ENCODE measurements around the gene RNGTT.

DNA sequence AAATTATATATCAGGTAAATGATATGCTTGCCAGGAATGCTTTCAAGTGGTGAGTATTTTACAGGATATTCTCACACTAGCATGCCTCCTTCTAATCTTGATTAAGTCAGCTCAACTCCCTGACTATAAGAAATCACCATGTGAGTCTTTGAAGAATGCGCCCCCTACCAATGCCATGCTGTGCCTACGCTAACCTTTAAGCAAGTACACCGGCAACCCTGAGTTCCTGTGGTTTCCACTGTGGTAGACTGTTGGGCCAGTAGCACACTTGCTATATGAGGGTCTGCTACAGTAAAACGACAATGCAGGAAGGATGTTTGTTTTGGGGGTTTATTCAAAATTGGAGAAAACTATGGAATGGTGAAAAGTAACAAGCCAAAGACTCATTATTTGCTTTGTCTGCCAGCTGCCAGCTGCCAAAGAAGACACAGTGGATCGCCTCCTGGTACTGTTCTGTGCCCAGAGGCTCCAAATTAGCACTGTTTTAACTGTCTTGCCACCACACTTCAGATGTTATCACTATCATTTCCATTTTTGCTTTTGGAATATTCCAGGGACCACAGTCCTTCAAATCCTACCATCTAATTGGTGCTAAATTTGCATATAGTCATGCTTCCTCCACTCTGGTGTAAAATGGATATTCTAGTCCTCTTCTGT, 333.5 kb downstream of the RNGTT start:
- TF ChIP-seq EZH2 (IDR thresholded peaks at IDR 0.05; ENCODE audit: insufficient read depth, poor library complexity, severe bottlenecking) (no peak), EZH2phosphoT487 (IDR thresholded peaks at IDR 0.05; ENCODE audit: insufficient read depth, low read depth) (no peak)
